HEK293T (cell line): ENCODE results near the gene STAB2.

ENCODE experiments used
- CTCF ChIA-PET: fragments of 350-600 bp; formaldehyde crosslinking; extraction: SDS; loops from one replicate; lab custom pipeline; 2021; ENCODE audit warnings: antibody characterized with exemption, inconsistent platforms; lab: Yijun Ruan, JAX
- POLR2A ChIA-PET: fragments of 350-600 bp; formaldehyde crosslinking; extraction: SDS; loops from one replicate; lab custom pipeline; 2020; ENCODE audit warnings: antibody characterized with exemption, inconsistent platforms; lab: Yijun Ruan, JAX
- DNase-seq: peaks from one replicate; pipeline ENCODE4 v3.0.0; 2012; ENCODE audit warnings: mixed read lengths; ENCODE audit errors: extremely low spot score
- ARNT ChIP-seq: fragments of 450-650 bp; IDR thresholded peaks from 2 replicates; pipeline ENCODE4 v1.6.1; 2017; ENCODE audit warnings: mild to moderate bottlenecking
- BHLHE40 ChIP-seq: fragments of 450-650 bp; IDR thresholded peaks from 2 replicates; pipeline ENCODE4 v1.6.1; 2016; ENCODE audit warnings: mild to moderate bottlenecking, moderate library complexity, borderline replicate concordance
- CTBP1 ChIP-seq: fragments of 450-650 bp; IDR thresholded peaks from 2 replicates; pipeline ENCODE4 v1.6.1; 2016; ENCODE audit warnings: borderline replicate concordance
- ELF4 ChIP-seq: fragments of 450-650 bp; IDR thresholded peaks from 2 replicates; pipeline ENCODE4 v1.6.1; 2017; ENCODE audit warnings: antibody characterized with exemption
- FOXA1 ChIP-seq: fragments of 450-650 bp; IDR thresholded peaks from 2 replicates; pipeline ENCODE4 v1.6.1; 2016; ENCODE audit warnings: mild to moderate bottlenecking
- FOXK2 ChIP-seq: fragments of 450-650 bp; IDR thresholded peaks from 2 replicates; pipeline ENCODE4 v1.6.1; 2016; ENCODE audit warnings: mild to moderate bottlenecking
- FOXM1 ChIP-seq: fragments of 450-650 bp; IDR thresholded peaks from 2 replicates; pipeline ENCODE4 v1.6.1; 2017; ENCODE audit warnings: mild to moderate bottlenecking, borderline replicate concordance
- HDGF ChIP-seq: fragments of 450-650 bp; IDR thresholded peaks from 2 replicates; pipeline ENCODE4 v1.6.1; 2017; ENCODE audit warnings: antibody characterized with exemption, borderline replicate concordance
- L3MBTL2 ChIP-seq: fragments of 450-650 bp; conservative IDR thresholded peaks from 2 replicates; pipeline ENCODE4 v1.6.1; 2016; ENCODE audit warnings: mild to moderate bottlenecking
- LEF1 ChIP-seq: fragments of 450-650 bp; IDR thresholded peaks from 2 replicates; pipeline ENCODE4 v1.6.1; 2017; ENCODE audit warnings: mild to moderate bottlenecking, borderline replicate concordance
- NFRKB ChIP-seq: fragments of 450-650 bp; IDR thresholded peaks from 2 replicates; pipeline ENCODE4 v1.6.1; 2016; ENCODE audit warnings: mild to moderate bottlenecking, moderate library complexity
- PKNOX1 ChIP-seq: fragments of 450-650 bp; IDR thresholded peaks from 2 replicates; pipeline ENCODE4 v1.6.1; 2016
- SP1 ChIP-seq: fragments of 450-650 bp; IDR thresholded peaks from 2 replicates; pipeline ENCODE4 v1.6.1; 2017
- SUZ12 ChIP-seq: fragments of 450-650 bp; IDR thresholded peaks from 2 replicates; pipeline ENCODE4 v1.6.1; 2016; ENCODE audit warnings: mild to moderate bottlenecking
- TARDBP ChIP-seq: fragments of 450-650 bp; IDR thresholded peaks from 2 replicates; pipeline ENCODE4 v1.6.1; 2016
- ZNF384 ChIP-seq: fragments of 450-650 bp; IDR thresholded peaks from 2 replicates; pipeline ENCODE4 v1.6.1; 2016

The STAB2 gene

GRCh38 chr12:103671367-103671766 is 84.3 kb downstream of the STAB2 start:
- CTCF ChIA-PET = no interaction called here
- DNase-seq = no peak
- POLR2A ChIA-PET = no interaction called here
- TF ChIP-seq FOXM1 = no peak
- no peak for TF ChIP-seq FOXA1
- no peak for TF ChIP-seq LEF1
- TF ChIP-seq NFRKB = no peak
- no peak for TF ChIP-seq PKNOX1
- TF ChIP-seq HDGF = no peak
- TF ChIP-seq CTBP1 = no peak
- TF ChIP-seq TARDBP = no peak
- no peak for TF ChIP-seq ZNF384
- no peak for TF ChIP-seq SP1
- TF ChIP-seq BHLHE40 = no peak
- TF ChIP-seq ELF4 = no peak
- TF ChIP-seq SUZ12 = no peak
- TF ChIP-seq ARNT = no peak
- no peak for TF ChIP-seq FOXK2
- no peak for TF ChIP-seq L3MBTL2

- TF ChIP-seq ELF4 (no peak), BHLHE40 (no peak), FOXK2 (no peak), HDGF (no peak), CTBP1 (no peak), TARDBP (no peak), NFRKB (no peak), ZNF384 (no peak), FOXA1 (no peak), SP1 (no peak), PKNOX1 (no peak), ARNT (no peak), L3MBTL2 (no peak), SUZ12 (no peak), FOXM1 (no peak)
- CTCF ChIA-PET = no interaction called here
- DNase-seq = no peak
- POLR2A ChIA-PET = no interaction called here
Observed at GRCh38 chr12:103672401-103673119, 85.5 kb downstream of the STAB2 start.

- TF ChIP-seq SP1 (no peak), ELF4 (no peak), LEF1 (no peak), NFRKB (no peak), L3MBTL2 (no peak)
- CTCF ChIA-PET = no interaction called here
- POLR2A ChIA-PET = no interaction called here
- no peak for DNase-seq
Observed at GRCh38 chr12:103673487-103673886, 86.4 kb downstream of the STAB2 start.

GRCh38 chr12:103673891-103674375 is 86.9 kb downstream of the STAB2 start:
- TF ChIP-seq PKNOX1 = no peak
- TF ChIP-seq HDGF = no peak
- no peak for TF ChIP-seq ZNF384
- no peak for TF ChIP-seq FOXM1
- TF ChIP-seq SP1 = no peak
- no peak for DNase-seq
- ChIA-PET CTCF (no interaction called here), POLR2A (no interaction called here)

GRCh38 chr12:103676893-103677292 is 89.8 kb downstream of the STAB2 start:
- CTCF ChIA-PET = no interaction called here
- TF ChIP-seq HDGF (no peak), TARDBP (no peak), SP1 (no peak), NFRKB (no peak), ZNF384 (no peak), ARNT (no peak), CTBP1 (no peak), BHLHE40 (no peak), LEF1 (no peak), L3MBTL2 (no peak), SUZ12 (no peak), ELF4 (no peak), FOXA1 (no peak), PKNOX1 (no peak)
- POLR2A ChIA-PET = no interaction called here
- no peak for DNase-seq

- TF ChIP-seq TARDBP = no peak
- POLR2A ChIA-PET = no interaction called here
- DNase-seq = no peak
- CTCF ChIA-PET = interaction anchor here (0.5 kb wide), 1 partner anchor 102 kb away, joined by 3 read pairs; no protein-coding TSS in a partner anchor
Observed at GRCh38 chr12:103677341-103677740, 90.3 kb downstream of the STAB2 start.
